Breast epithelium (tissue), 4 donors: ENCODE data around the gene DENND1C. TPM values are rescaled to one million over a fixed set of nuclear protein-coding genes. Genes with fewer than 3 reads are reported as not detected.

Experiments used
- DNase-seq, 2 donors: peaks; one replicate each; pipeline ENCODE4 v3.0.0-alpha.2; 2019; ENCODE audit warnings: low spot score in 2 of 2
- H3K27ac ChIP-seq, 2 donors: fragments of 200-600 bp; sonication (generic) in 1 of 2; one replicate each; pipeline ENCODE4 v1.5.1; 2016 to 2019; ENCODE audit warnings: mild to moderate bottlenecking in 1 of 2
- H3K27me3 ChIP-seq, 2 donors: fragments of 200-600 bp; sonication (generic) in 1 of 2; one replicate each; pipeline versions ENCODE4 v1.5.1 to v1.6.0; 2017 to 2019; ENCODE audit warnings: control low read depth in 1 of 2, mild to moderate bottlenecking in 1 of 2
- H3K36me3 ChIP-seq: fragments of 200-600 bp; one replicate; pipeline ENCODE4 v1.5.1; 2019
- H3K4me1 ChIP-seq, 2 donors: fragments of 200-600 bp; sonication (generic); one replicate each; pipeline ENCODE4 v1.5.1; 2016 to 2019; ENCODE audit warnings: control low read depth in 1 of 2
- H3K4me3 ChIP-seq, 3 donors: fragments of 200-600 bp; sonication (generic); 1 replicate in 2 of 3; 2 replicates in 1 of 3; pipeline ENCODE4 v1.5.1; 2016 to 2019; ENCODE audit warnings: mild to moderate bottlenecking in 3 of 3, moderate library complexity in 2 of 3
- H3K9me3 ChIP-seq, 2 donors: fragments of 200-600 bp; sonication (generic) in 1 of 2; one replicate each; pipeline ENCODE4 v1.5.1; 2016 to 2019; ENCODE audit warnings: control low read depth in 1 of 2
- CTCF ChIP-seq, 3 donors: fragments of 450-650 bp; IDR thresholded peaks; one replicate each; pipeline ENCODE4 v1.5.1; 2016 to 2017; ENCODE audit warnings: antibody characterized with exemption in 3 of 3, mild to moderate bottlenecking in 3 of 3, moderate library complexity in 3 of 3
- POLR2A ChIP-seq: fragments of 450-650 bp; IDR thresholded peaks from one replicate; pipeline ENCODE4 v1.6.1; 2016; ENCODE audit warnings: antibody characterized with exemption, mild to moderate bottlenecking, moderate library complexity
- POLR2AphosphoS5 ChIP-seq, 3 donors: sonication (generic); formaldehyde crosslinking; IDR thresholded peaks; one replicate each; pipeline ENCODE4 v1.6.1; 2017; ENCODE audit warnings: antibody characterized with exemption in 3 of 3
- intact Hi-C: fragments of 100-400 bp; cut with DNase I; formaldehyde crosslinking; loops from one replicate; pipeline ENCODE4 v1.15.1; 2023; ENCODE audit warnings: low total_unique reads
- total RNA-seq, 3 donors: library from RNA; depleted of rRNA; stranded (reverse); fragments of >200 nt; gene quantifications; one replicate each; pipeline ENCODE4 v1.1.0, GENCODE V29; 2016

DENND1C gene
- total RNA-seq, 3 donors from 2014 or later, result 1.3 to 3.2 (median 2.5) TPM

- peaks cover 0 to 6% of the 10 kb centered on the region in 2 donors for H3K9me3 ChIP-seq
- H3K27me3 ChIP-seq, result no peaks in the 10 kb centered on the region
- peak overlapping the region in 1 of 3 donors; percentile 4 for H3K4me3 ChIP-seq
- intact Hi-C loops, result no loop called here
- H3K4me1 ChIP-seq, result no peaks in the 10 kb centered on the region
- no peak overlapping the region for H3K27ac ChIP-seq
- no peaks in the 10 kb centered on the region for H3K36me3 ChIP-seq
- TF ChIP-seq POLR2AphosphoS5 (IDR thresholded peaks at IDR 0.05) (no peak), POLR2A (no peak), CTCF (IDR thresholded peaks at IDR 0.05) (no peak)
- no peak for DNase-seq
Observed at GRCh38 chr19:6489278-6490061, 7.9 kb upstream of the DENND1C start.

GRCh38 chr19:6484831-6485230 lies 3.2 kb upstream of the DENND1C start:
- TF ChIP-seq POLR2AphosphoS5 (IDR thresholded peaks at IDR 0.05) (no peak), POLR2A (no peak), CTCF (IDR thresholded peaks at IDR 0.05) (no peak)
- H3K36me3 ChIP-seq, result no peaks in the 10 kb centered on the region
- H3K4me3 ChIP-seq, result no peak overlapping the region
- H3K27ac ChIP-seq, result no peak overlapping the region
- no peaks in the 10 kb centered on the region for H3K27me3 ChIP-seq
- no peaks in the 10 kb centered on the region for H3K4me1 ChIP-seq
- H3K9me3 ChIP-seq, result no peaks in the 10 kb centered on the region
- DNase-seq, result no peak
- intact Hi-C loops, result no loop called here

- no peak overlapping the region for H3K27ac ChIP-seq
- H3K4me1 ChIP-seq, result no peaks in the 10 kb centered on the region
- no peaks in the 10 kb centered on the region for H3K36me3 ChIP-seq
- intact Hi-C loops, result no loop called here
- DNase-seq, result no peak
- H3K27me3 ChIP-seq, result no peaks in the 10 kb centered on the region
- H3K4me3 ChIP-seq, result no peak overlapping the region
- H3K9me3 ChIP-seq, result no peaks in the 10 kb centered on the region
- TF ChIP-seq POLR2A (no peak), POLR2AphosphoS5 (IDR thresholded peaks at IDR 0.05) (no peak), CTCF (IDR thresholded peaks at IDR 0.05) (no peak)
Observed at GRCh38 chr19:6484230-6484629, 2.6 kb upstream of the DENND1C start.

GRCh38 chr19:6483235-6483634 lies 1.6 kb upstream of the DENND1C start:
- DNase-seq, result no peak
- no peak for TF ChIP-seq CTCF (IDR thresholded peaks at IDR 0.05)
- no peak for TF ChIP-seq POLR2A
- no peak for TF ChIP-seq POLR2AphosphoS5 (IDR thresholded peaks at IDR 0.05)
- Histone ChIP-seq H3K27me3 (no peaks in the 10 kb centered on the region), H3K4me3 (no peak overlapping the region), H3K27ac (no peak overlapping the region), H3K36me3 (no peaks in the 10 kb centered on the region), H3K9me3 (no peaks in the 10 kb centered on the region), H3K4me1 (no peaks in the 10 kb centered on the region)
- intact Hi-C loops, result no loop called here

GRCh38 chr19:6482343-6482686 lies 728 bp upstream of the DENND1C start:
- no peak overlapping the region for H3K4me3 ChIP-seq
- no peak for DNase-seq

More at GRCh38 chr19:6482343-6482686, 728 bp upstream of the DENND1C start:
- no peaks in the 10 kb centered on the region for H3K4me1 ChIP-seq
- TF ChIP-seq POLR2A (no peak), POLR2AphosphoS5 (IDR thresholded peaks at IDR 0.05) (no peak), CTCF (IDR thresholded peaks at IDR 0.05) (no peak)
- no peaks in the 10 kb centered on the region for H3K27me3 ChIP-seq
- no peaks in the 10 kb centered on the region for H3K36me3 ChIP-seq
- no peak overlapping the region for H3K27ac ChIP-seq
- intact Hi-C loops, result no loop called here
- no peaks in the 10 kb centered on the region for H3K9me3 ChIP-seq
